Epithelial cell of esophagus (primary cell): ENCODE data around the gene TUBB.
"Not testable (repeated sequence)": the region's sequence is repeated elsewhere in the genome, so short reads cannot be mapped to it uniquely, and the experiment has no call there.

ENCODE experiments used
- DNase-seq: peaks from one replicate; pipeline ENCODE4 v3.0.0; 2010; ENCODE audit warnings: low read depth
- H3K4me3 ChIP-seq: 2 replicates; pipeline ENCODE4 v1.5.1; 2011; ENCODE audit warnings: mild to moderate bottlenecking, low read length, control low read depth
- TF ChIP-seq, protein P1 (sequence below): IDR thresholded peaks from 2 replicates; pipeline ENCODE4 v1.5.1; 2011; ENCODE audit warnings: low read depth, mild to moderate bottlenecking, low read length, control low read depth, inconsistent platforms; ENCODE audit not compliant: insufficient read depth; ENCODE audit errors: missing control alignments

The TUBB gene

GRCh38 chr6:30749554-30750378, 29.6 kb downstream of the TUBB start:
- no peak overlapping the region for H3K4me3 ChIP-seq
- TF ChIP-seq, protein P1, sequence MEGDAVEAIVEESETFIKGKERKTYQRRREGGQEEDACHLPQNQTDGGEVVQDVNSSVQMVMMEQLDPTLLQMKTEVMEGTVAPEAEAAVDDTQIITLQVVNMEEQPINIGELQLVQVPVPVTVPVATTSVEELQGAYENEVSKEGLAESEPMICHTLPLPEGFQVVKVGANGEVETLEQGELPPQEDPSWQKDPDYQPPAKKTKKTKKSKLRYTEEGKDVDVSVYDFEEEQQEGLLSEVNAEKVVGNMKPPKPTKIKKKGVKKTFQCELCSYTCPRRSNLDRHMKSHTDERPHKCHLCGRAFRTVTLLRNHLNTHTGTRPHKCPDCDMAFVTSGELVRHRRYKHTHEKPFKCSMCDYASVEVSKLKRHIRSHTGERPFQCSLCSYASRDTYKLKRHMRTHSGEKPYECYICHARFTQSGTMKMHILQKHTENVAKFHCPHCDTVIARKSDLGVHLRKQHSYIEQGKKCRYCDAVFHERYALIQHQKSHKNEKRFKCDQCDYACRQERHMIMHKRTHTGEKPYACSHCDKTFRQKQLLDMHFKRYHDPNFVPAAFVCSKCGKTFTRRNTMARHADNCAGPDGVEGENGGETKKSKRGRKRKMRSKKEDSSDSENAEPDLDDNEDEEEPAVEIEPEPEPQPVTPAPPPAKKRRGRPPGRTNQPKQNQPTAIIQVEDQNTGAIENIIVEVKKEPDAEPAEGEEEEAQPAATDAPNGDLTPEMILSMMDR, result no peak
- DNase-seq, result peak; percentile 90

DNA sequence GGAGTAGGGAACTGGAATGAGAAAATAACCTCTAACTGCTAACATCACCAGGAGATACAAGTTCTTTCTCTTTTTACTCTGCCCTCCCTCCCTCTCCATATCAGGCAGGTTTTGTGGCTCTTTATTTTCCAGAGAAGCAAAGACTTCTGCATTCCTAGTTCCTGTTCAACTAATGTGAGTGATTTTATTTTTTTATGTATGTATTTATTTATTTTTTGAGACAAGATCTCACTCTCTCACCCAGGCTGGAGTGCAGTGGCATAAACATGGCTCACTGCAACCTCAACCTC, 30.2 kb downstream of the TUBB start:
- DNase-seq, result no peak
- no peak overlapping the region for H3K4me3 ChIP-seq
- TF ChIP-seq, protein P1, result no peak

DNA sequence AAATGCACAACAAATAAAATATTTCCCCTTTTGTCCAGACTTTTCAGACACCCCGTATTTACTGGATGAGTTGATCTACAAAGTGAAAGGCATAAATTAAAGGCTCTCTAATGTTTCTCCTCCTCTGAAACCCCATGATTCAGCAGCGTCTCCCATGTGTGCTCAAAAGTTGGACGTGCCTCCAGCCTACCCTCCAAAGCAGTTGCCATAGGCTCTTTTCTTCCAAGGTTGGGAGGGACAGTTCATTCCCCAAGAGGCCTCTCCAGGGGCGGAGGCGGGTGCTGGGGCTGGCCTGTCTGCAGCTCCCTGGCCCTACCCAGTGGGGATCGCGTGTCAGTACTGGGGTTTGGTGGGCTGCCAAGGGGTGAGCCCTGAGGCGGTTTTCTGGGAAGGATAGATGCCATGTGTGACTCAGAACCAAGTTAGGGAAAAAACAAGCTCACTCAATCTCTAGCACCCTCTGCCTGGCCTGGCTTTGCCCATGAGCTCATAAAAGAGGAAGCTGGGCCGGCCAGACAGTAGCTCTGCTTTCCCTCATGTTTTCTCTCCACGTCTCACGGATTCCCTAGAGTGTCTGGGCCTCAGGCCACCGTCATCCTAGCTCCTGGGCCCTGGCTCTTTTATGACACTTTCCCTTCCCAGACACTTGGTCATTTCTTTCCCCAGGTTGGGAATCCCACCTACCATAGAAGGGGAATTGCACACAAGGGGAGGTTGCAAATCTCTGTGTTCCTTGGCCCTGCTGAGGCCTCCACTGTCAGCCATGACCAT, 32.2 kb downstream of the TUBB start:
- TF ChIP-seq, protein P1, result peak; percentile 21
- peak; percentile 100 for DNase-seq
- no peak overlapping the region for H3K4me3 ChIP-seq

GRCh38 chr6:30754631-30755030, 34.5 kb downstream of the TUBB start:
- H3K4me3 ChIP-seq, result no peak overlapping the region
- DNase-seq, result peak; percentile 84
- TF ChIP-seq, protein P1, result no peak

DNA sequence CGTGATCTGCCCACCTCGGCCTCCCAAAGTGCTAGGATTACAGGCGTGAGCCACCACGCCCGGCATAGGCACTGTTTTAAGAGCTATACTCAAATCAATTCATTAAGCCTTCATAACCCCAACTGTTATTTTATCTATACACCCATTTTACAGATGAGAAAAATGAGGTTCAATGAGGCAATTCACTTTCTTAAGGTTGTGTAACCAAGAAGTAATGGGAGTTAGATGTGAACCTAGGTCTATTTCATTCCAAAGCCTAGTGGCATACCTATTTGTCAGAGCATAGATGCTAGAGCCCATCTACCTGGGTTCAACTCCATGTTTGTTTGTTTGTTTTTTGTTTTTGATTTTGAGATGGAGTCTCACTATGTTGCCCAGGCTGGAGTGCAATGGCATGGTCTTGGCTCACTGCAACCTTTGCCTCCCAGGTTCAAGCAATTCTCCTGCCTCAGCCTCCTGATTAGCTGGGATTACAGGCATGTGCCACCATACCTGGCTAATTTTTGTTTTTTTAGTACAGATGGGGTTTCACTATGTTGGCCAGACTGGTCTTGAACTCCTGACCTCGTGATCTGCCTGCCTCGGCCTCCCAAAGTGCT, 36.4 kb downstream of the TUBB start:
- H3K4me3 ChIP-seq, DNase-seq: not testable (repeated sequence)

GRCh38 chr6:30757261-30757904, 37.2 kb downstream of the TUBB start:
- no peak for DNase-seq
- no peak overlapping the region for H3K4me3 ChIP-seq
- TF ChIP-seq, protein P1, result no peak

DNA sequence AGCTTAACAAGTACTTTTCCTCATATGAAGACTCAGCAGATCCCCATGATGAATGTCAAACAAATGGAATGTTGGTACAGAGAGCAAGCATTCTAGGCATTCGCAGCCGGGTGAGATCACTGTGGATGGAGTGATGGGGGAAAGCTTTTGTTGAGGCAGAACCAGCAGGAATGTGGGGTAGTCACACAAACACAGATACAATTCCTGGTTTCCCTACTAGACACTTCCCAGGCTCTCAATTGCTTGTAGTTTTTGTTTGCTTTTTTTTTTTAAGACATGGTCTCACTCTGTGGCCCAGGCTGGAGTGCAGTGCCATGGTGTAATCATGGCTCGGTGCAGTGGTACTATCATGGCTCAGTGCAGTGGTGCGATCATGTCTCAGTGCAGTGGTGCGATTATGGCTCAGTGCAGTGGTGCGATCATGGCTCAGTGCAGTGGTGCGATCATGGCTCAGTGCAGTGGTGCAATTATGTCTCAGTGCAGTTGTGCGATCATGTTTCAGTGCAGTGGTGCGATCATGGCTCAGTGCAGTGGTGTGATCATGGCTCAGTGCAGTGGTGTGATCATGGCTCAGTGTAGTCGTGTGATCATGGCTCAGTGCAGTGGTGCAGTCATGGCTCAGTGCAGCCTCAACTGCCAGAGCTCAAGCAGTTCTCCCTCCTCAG, 39.6 kb downstream of the TUBB start:
- DNase-seq, result peak; percentile 94
- TF ChIP-seq, protein P1, result no peak
- no peak overlapping the region for H3K4me3 ChIP-seq
